ENCODE results near the gene ZDHHC14.

ZDHHC14 gene

DNA sequence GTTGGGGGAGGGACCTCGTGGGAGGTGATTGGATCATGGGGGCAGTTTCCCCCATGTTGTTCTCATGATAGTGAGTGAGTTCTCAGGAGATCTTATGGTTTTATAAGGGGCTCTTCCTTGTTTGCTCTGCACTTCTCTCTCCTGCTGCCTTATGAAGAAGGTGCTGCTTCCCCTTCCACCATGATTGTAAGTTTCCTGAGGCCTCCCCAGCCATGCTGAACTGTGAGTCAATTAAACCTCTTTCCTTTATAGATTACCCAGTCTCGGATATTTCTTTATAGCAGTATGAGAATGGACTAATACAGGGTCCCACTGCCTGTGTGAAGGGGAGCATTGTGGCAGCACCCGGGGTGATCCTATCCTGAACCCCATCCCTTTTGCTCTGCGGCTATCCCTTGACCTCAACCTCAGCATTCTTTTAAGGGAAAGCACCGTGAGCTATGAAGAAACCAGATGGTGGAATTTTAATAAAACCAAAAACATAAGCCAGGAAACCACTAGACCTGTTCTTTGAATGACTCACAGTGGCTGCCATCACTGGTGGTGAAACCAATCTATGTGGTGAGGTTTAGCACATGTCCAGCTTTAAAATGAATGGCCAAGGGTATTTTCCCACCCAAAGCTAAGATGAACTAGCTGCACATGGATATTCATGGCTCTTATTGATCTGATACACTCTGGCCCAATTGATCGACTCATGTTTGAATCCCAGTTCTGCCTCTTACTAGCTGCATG, 62.2 kb downstream of the ZDHHC14 start:
- Histone ChIP-seq H3K27me3 (ENCODE audit: insufficient read depth, poor library complexity, severe bottlenecking) (no peaks in the 10 kb centered on the region), H3K27ac (replicated peaks) (no peak overlapping the region), H3K4me3 (replicated peaks; ENCODE audit: insufficient read depth, low read length) (no peak overlapping the region)
- TF ChIP-seq, protein P1, sequence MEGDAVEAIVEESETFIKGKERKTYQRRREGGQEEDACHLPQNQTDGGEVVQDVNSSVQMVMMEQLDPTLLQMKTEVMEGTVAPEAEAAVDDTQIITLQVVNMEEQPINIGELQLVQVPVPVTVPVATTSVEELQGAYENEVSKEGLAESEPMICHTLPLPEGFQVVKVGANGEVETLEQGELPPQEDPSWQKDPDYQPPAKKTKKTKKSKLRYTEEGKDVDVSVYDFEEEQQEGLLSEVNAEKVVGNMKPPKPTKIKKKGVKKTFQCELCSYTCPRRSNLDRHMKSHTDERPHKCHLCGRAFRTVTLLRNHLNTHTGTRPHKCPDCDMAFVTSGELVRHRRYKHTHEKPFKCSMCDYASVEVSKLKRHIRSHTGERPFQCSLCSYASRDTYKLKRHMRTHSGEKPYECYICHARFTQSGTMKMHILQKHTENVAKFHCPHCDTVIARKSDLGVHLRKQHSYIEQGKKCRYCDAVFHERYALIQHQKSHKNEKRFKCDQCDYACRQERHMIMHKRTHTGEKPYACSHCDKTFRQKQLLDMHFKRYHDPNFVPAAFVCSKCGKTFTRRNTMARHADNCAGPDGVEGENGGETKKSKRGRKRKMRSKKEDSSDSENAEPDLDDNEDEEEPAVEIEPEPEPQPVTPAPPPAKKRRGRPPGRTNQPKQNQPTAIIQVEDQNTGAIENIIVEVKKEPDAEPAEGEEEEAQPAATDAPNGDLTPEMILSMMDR (IDR thresholded peaks at IDR 0.05; ENCODE audit: insufficient read depth, low read length): no peak
- TF ChIP-seq GABPA (IDR thresholded peaks at IDR 0.05; ENCODE audit: low read depth): no peak
- TF ChIP-seq, protein P2, sequence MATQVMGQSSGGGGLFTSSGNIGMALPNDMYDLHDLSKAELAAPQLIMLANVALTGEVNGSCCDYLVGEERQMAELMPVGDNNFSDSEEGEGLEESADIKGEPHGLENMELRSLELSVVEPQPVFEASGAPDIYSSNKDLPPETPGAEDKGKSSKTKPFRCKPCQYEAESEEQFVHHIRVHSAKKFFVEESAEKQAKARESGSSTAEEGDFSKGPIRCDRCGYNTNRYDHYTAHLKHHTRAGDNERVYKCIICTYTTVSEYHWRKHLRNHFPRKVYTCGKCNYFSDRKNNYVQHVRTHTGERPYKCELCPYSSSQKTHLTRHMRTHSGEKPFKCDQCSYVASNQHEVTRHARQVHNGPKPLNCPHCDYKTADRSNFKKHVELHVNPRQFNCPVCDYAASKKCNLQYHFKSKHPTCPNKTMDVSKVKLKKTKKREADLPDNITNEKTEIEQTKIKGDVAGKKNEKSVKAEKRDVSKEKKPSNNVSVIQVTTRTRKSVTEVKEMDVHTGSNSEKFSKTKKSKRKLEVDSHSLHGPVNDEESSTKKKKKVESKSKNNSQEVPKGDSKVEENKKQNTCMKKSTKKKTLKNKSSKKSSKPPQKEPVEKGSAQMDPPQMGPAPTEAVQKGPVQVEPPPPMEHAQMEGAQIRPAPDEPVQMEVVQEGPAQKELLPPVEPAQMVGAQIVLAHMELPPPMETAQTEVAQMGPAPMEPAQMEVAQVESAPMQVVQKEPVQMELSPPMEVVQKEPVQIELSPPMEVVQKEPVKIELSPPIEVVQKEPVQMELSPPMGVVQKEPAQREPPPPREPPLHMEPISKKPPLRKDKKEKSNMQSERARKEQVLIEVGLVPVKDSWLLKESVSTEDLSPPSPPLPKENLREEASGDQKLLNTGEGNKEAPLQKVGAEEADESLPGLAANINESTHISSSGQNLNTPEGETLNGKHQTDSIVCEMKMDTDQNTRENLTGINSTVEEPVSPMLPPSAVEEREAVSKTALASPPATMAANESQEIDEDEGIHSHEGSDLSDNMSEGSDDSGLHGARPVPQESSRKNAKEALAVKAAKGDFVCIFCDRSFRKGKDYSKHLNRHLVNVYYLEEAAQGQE (IDR thresholded peaks at IDR 0.05; ENCODE audit: insufficient replicate concordance, low read depth): no peak
- no peak for TF ChIP-seq POLR2AphosphoS5 (IDR thresholded peaks at IDR 0.05; ENCODE audit: low read depth)
- TF ChIP-seq SPI1 (IDR thresholded peaks at IDR 0.05; ENCODE audit: borderline replicate concordance, low read depth): no peak
- DNase-seq (ENCODE audit: low read depth in 1 of 2, low spot score in 1 of 2): no peak

DNA sequence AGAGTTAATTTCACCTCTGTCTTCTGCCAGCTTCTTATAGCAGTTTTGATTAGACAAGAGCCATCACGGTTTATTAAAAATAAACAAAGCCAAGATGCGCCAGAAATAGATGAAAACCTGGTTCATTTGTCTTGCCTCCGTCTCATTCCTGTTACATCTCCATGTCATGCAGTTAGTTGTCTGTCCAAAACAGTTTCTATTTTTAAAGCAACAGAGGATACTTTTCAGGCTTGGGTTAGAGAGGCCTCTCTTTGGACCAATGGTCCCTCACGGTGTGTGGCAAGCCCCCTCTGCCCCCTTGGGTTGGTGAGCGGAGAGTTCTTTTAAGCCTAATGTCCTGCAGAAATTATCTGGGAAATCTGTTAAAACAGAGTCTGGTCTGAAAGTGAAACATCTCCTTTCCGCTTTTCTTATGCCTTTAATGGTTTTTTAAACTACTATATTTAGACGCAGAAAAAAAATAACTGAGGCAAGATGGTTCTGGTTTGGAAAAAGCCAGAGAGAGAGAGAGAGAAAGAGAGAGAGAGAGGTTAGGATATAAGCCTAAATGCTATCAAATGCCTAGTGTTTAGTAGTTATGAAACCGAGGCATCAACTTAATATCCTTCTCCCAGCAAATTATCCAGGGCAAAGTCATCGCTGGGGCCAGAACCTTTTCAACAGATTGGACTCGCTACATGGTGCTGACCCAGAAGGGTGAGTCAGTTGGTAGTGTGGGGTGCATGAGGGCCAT, 64.5 kb downstream of the ZDHHC14 start:
- Histone ChIP-seq H3K4me3 (replicated peaks; ENCODE audit: insufficient read depth, low read length) (no peak overlapping the region), H3K27ac (replicated peaks) (no peak overlapping the region), H3K27me3 (ENCODE audit: insufficient read depth, poor library complexity, severe bottlenecking) (no peaks in the 10 kb centered on the region)
- TF ChIP-seq, protein P1 (IDR thresholded peaks at IDR 0.05; ENCODE audit: insufficient read depth, low read length): no peak
- TF ChIP-seq POLR2AphosphoS5 (IDR thresholded peaks at IDR 0.05; ENCODE audit: low read depth): no peak
- TF ChIP-seq, protein P2 (IDR thresholded peaks at IDR 0.05; ENCODE audit: insufficient replicate concordance, low read depth): no peak
- no peak for TF ChIP-seq GABPA (IDR thresholded peaks at IDR 0.05; ENCODE audit: low read depth)
- no peak for TF ChIP-seq SPI1 (IDR thresholded peaks at IDR 0.05; ENCODE audit: borderline replicate concordance, low read depth)
- no peak for DNase-seq (ENCODE audit: low read depth in 1 of 2, low spot score in 1 of 2)

DNA sequence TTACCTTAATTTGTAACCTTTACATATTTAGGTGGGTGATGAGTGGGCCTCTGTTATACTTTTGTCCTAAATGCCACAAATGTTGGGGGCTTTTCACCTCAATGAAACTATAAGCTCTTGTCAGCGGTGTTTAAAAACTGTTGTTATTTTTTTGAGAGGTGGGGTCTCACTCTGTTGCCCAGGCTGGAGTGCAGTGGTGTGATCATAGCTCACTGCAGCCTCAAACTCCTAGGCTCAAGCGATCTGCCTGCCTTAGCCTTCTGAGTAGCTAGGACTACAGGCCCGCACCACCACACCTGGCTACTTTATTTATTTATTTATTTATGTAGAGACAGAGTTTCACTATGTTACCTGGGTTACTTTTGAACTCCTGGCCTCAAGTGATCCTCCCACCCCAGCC, 66.7 kb downstream of the ZDHHC14 start:
- Histone ChIP-seq H3K4me3 (replicated peaks; ENCODE audit: insufficient read depth, low read length) (no peak overlapping the region), H3K27me3 (ENCODE audit: insufficient read depth, poor library complexity, severe bottlenecking) (no peaks in the 10 kb centered on the region), H3K27ac (replicated peaks) (no peak overlapping the region)
- TF ChIP-seq POLR2AphosphoS5 (IDR thresholded peaks at IDR 0.05; ENCODE audit: low read depth) (no peak), SPI1 (IDR thresholded peaks at IDR 0.05; ENCODE audit: borderline replicate concordance, low read depth) (no peak), GABPA (IDR thresholded peaks at IDR 0.05; ENCODE audit: low read depth) (no peak)
- TF ChIP-seq, protein P1 (IDR thresholded peaks at IDR 0.05; ENCODE audit: insufficient read depth, low read length): no peak
- TF ChIP-seq, protein P2 (IDR thresholded peaks at IDR 0.05; ENCODE audit: insufficient replicate concordance, low read depth): no peak
- DNase-seq (ENCODE audit: low read depth in 1 of 2, low spot score in 1 of 2): no peak
